GM23338 (cell line): ENCODE results near the gene CROCC2. TPM values are rescaled to one million over a fixed set of nuclear protein-coding genes. Genes with fewer than 3 reads are reported as not detected.

Source experiments
- ATAC-seq: fragments of 200-7000 bp; cut with Tn5 transposase; 3 replicates; pipeline ENCODE4 v1.9.1; 2020
- DNase-seq: peaks from one replicate; pipeline ENCODE4 v3.0.0-alpha.2; 2015; ENCODE audit warnings: low spot score
- H2AFZ ChIP-seq: fragments of 200-600 bp; sonication (generic); 2 replicates; pipeline ENCODE4 v1.8.0; 2016; ENCODE audit warnings: antibody characterized with exemption, mild to moderate bottlenecking, moderate library complexity
- H3F3A ChIP-seq: fragments of 200-600 bp; sonication (generic); replicated peaks from 2 replicates; pipeline ENCODE4 v1.8.0; 2017; ENCODE audit warnings: antibody characterized with exemption, mixed run types, low read depth
- H3K27ac ChIP-seq: fragments of 200-600 bp; sonication (generic); 2 replicates; pipeline ENCODE4 v1.6.1; 2016; ENCODE audit warnings: low read depth
- H3K27me3 ChIP-seq: fragments of 200-600 bp; sonication (generic); 2 replicates; pipeline ENCODE4 v1.8.0; 2016; ENCODE audit warnings: mild to moderate bottlenecking, mixed run types, moderate library complexity; ENCODE audit not compliant: insufficient read depth
- H3K36me3 ChIP-seq: fragments of 200-600 bp; sonication (generic); 2 replicates; pipeline ENCODE4 v1.8.0; 2016; ENCODE audit warnings: mild to moderate bottlenecking; ENCODE audit not compliant: insufficient read depth
- H3K4me1 ChIP-seq: fragments of 200-600 bp; sonication (generic); 2 replicates; pipeline ENCODE4 v1.8.0; 2016; ENCODE audit warnings: mild to moderate bottlenecking, moderate library complexity; ENCODE audit not compliant: insufficient read depth
- H3K4me2 ChIP-seq: fragments of 200-600 bp; sonication (generic); 2 replicates; pipeline ENCODE4 v1.7.1; 2017; ENCODE audit warnings: mixed run types
- H3K4me3 ChIP-seq: fragments of 200-600 bp; sonication (generic); 2 replicates; pipeline ENCODE4 v1.6.1; 2016; ENCODE audit warnings: mixed run types
- H3K79me2 ChIP-seq: fragments of 200-600 bp; sonication (generic); replicated peaks from 2 replicates; pipeline ENCODE4 v1.8.0; 2017; ENCODE audit warnings: mild to moderate bottlenecking; ENCODE audit not compliant: insufficient read depth
- H3K9me2 ChIP-seq: fragments of 200-600 bp; sonication (generic); 2 replicates; pipeline ENCODE4 v1.8.0; 2017; ENCODE audit not compliant: insufficient read depth
- H4K20me1 ChIP-seq: fragments of 200-600 bp; sonication (generic); replicated peaks from 2 replicates; pipeline ENCODE4 v1.8.0; 2017; ENCODE audit warnings: mild to moderate bottlenecking; ENCODE audit not compliant: insufficient read depth
- H3K27ac Mint-ChIP-seq: 2 replicates; pipeline ENCODE4 v1.8.0; 2020; ENCODE audit warnings: inconsistent platforms, mild to moderate bottlenecking, moderate library complexity, mixed read lengths
- H3K27me3 Mint-ChIP-seq: 3 replicates; pipeline ENCODE4 v1.8.0; 2022; ENCODE audit warnings: low read depth, mild to moderate bottlenecking, moderate library complexity, mixed read lengths, inconsistent platforms; ENCODE audit not compliant: insufficient read depth, poor library complexity
- H3K36me3 Mint-ChIP-seq: 3 replicates; pipeline ENCODE4 v1.8.0; 2021; ENCODE audit warnings: low read depth, mild to moderate bottlenecking, inconsistent platforms, moderate library complexity, mixed read lengths
- H3K4me1 Mint-ChIP-seq: 3 replicates; pipeline ENCODE4 v1.8.0; 2020; ENCODE audit warnings: mild to moderate bottlenecking, inconsistent platforms, mixed read lengths
- H3K4me3 Mint-ChIP-seq: 3 replicates; pipeline ENCODE4 v1.8.0; 2021; ENCODE audit warnings: moderate library complexity, mild to moderate bottlenecking, inconsistent platforms, mixed read lengths
- H3K9me3 Mint-ChIP-seq: 3 replicates; pipeline ENCODE4 v1.8.0; 2020; ENCODE audit warnings: moderate library complexity, mild to moderate bottlenecking, inconsistent platforms, mixed read lengths
- CREB1 ChIP-seq: fragments of 250-450 bp; sonication (Bioruptor Pico); IDR thresholded peaks from 2 replicates; pipeline ENCODE4 v1.5.0; 2020; ENCODE audit warnings: low read depth, mild to moderate bottlenecking, moderate library complexity
- EZH2 ChIP-seq: fragments of 200-600 bp; sonication (generic); IDR thresholded peaks from one replicate; pipeline ENCODE4 v1.8.0; 2017; ENCODE audit warnings: antibody characterized with exemption, mild to moderate bottlenecking, low read depth; ENCODE audit not compliant: unreplicated experiment
- EZH2phosphoT487 ChIP-seq: fragments of 200-600 bp; sonication (generic); IDR thresholded peaks from one replicate; pipeline ENCODE4 v1.8.1; 2018; ENCODE audit warnings: antibody characterized with exemption; ENCODE audit not compliant: unreplicated experiment
- JUNB ChIP-seq: IDR thresholded peaks from one replicate; pipeline ENCODE4 v1.6.1; 2016; ENCODE audit warnings: antibody characterized with exemption; ENCODE audit not compliant: unreplicated experiment
- NANOG ChIP-seq: IDR thresholded peaks from 2 replicates; pipeline ENCODE4 v1.6.1; 2016; ENCODE audit warnings: antibody characterized with exemption, borderline replicate concordance
- POLR2AphosphoS5 ChIP-seq: IDR thresholded peaks from 2 replicates; pipeline ENCODE4 v1.6.1; 2016; ENCODE audit warnings: antibody characterized with exemption, low read depth
- STAT1 ChIP-seq: IDR thresholded peaks from one replicate; pipeline ENCODE4 v1.6.1; 2016; ENCODE audit warnings: antibody characterized with exemption; ENCODE audit not compliant: unreplicated experiment
- ZNF114 ChIP-seq: fragments of 250-450 bp; sonication (Bioruptor Pico); IDR thresholded peaks from 2 replicates; pipeline ENCODE4 v1.5.0; 2020; ENCODE audit warnings: mild to moderate bottlenecking, moderate library complexity
- ZNF331 ChIP-seq: fragments of 250-450 bp; sonication (Bioruptor Pico); IDR thresholded peaks from 2 replicates; pipeline ENCODE4 v1.5.0; 2020; ENCODE audit warnings: low read depth, mild to moderate bottlenecking, moderate library complexity
- polyA plus RNA-seq: library from polyadenylated mRNA; unstranded; fragments of >200 nt; fragmentation: Nextera tagmentation; extraction: Ambion mirVana; gene quantifications from 2 replicates; pipeline ENCODE4 v1.2.1, GENCODE V29; 2016
- total RNA-seq: library from RNA; depleted of rRNA; stranded (reverse); fragments of >200 nt; shearing (Covaris generic); gene quantifications from 2 replicates; pipeline ENCODE4 v1.2.3, GENCODE V29; 2014
- TF ChIP-seq, protein P1 (sequence below), 2 experiments: fragments of 200-600 bp in 1 of 2; sonication (generic) in 1 of 2; conservative IDR thresholded peaks; 2 replicates each; pipeline versions ENCODE4 v1.5.1 to v1.6.1; 2016 to 2017; ENCODE audit warnings: antibody characterized with exemption in 2 of 2, low read depth in 2 of 2, mild to moderate bottlenecking in 2 of 2, moderate library complexity in 1 of 2
- TF ChIP-seq, protein P2 (sequence below): fragments of 250-450 bp; sonication (Bioruptor Pico); IDR thresholded peaks from 2 replicates; pipeline ENCODE4 v1.5.0; 2020; ENCODE audit warnings: mild to moderate bottlenecking, moderate library complexity
- TF ChIP-seq, protein P3 (sequence below): IDR thresholded peaks from 2 replicates; pipeline ENCODE4 v1.6.1; 2016; ENCODE audit warnings: antibody characterized with exemption
- TF ChIP-seq, protein P4 (sequence below): IDR thresholded peaks from one replicate; pipeline ENCODE4 v1.6.1; 2018; ENCODE audit warnings: antibody characterized with exemption; ENCODE audit not compliant: unreplicated experiment

CROCC2 gene
- total and polyA plus RNA-seq, 2 experiments from 2014 or later, result not detected

DNA sequence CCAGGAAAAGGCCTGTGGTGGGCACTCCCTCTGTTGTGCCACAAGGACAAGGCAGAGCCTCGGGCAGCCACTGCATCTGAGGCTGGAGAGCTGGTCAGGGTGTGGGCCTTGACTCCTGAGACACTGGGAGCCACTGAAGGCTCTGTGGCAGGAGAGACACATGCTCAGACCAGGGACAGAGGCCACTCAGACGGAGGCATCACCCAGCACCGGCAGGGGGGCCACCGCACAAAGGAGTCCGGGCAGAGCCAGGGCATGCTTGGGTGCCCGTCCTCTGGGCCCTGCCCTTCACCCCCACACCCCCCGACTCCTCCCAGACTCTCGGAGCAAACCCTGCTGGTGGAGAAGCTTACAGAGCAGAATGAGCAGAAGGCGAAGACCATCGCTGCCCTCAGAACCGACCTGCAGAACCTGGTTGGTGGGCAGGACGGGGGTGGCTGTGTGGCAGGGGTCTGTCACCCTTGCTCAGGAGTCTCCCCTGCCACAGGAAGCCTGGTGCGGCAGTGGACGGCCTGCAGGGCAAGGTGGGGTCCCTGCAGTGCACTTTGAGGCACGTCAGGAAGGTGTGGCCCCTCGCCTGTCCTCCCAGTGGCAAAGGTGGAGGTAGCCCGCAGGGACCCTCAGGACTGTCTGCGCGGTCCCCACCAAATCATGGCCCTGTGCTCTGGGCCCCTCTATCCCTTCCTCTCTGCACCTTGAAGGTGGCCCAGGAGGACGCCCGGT, 26.0 kb downstream of the CROCC2 start:
- Histone ChIP-seq H4K20me1 (no peaks in the 10 kb centered on the region), H3K27ac (no peak overlapping the region), H2AFZ (no peak overlapping the region), H3K79me2 (no peaks in the 10 kb centered on the region), H3K4me3 (no peak overlapping the region), H3K9me2 (no peaks in the 10 kb centered on the region), H3K4me1 (no peaks in the 10 kb centered on the region), H3K27me3 (no peaks in the 10 kb centered on the region), H3K4me2 (no peak overlapping the region), H3K36me3 (no peaks in the 10 kb centered on the region), H3F3A (no peaks in the 10 kb centered on the region)
- no peaks in the 10 kb centered on the region; the same call in 2 of the 3 replicates for H3K4me1 Mint-ChIP-seq
- ATAC-seq (no peak), DNase-seq (no peak)
- H3K36me3 Mint-ChIP-seq, result no peaks in the 10 kb centered on the region
- peaks cover 6% of the 10 kb centered on the region for H3K27me3 Mint-ChIP-seq
- peak overlapping the region; percentile 44; the same call in 1 of the 2 replicates for H3K27ac Mint-ChIP-seq
- no peak for TF ChIP-seq ZNF114 (CRISPR knock-in tag)
- TF ChIP-seq, protein P1, sequence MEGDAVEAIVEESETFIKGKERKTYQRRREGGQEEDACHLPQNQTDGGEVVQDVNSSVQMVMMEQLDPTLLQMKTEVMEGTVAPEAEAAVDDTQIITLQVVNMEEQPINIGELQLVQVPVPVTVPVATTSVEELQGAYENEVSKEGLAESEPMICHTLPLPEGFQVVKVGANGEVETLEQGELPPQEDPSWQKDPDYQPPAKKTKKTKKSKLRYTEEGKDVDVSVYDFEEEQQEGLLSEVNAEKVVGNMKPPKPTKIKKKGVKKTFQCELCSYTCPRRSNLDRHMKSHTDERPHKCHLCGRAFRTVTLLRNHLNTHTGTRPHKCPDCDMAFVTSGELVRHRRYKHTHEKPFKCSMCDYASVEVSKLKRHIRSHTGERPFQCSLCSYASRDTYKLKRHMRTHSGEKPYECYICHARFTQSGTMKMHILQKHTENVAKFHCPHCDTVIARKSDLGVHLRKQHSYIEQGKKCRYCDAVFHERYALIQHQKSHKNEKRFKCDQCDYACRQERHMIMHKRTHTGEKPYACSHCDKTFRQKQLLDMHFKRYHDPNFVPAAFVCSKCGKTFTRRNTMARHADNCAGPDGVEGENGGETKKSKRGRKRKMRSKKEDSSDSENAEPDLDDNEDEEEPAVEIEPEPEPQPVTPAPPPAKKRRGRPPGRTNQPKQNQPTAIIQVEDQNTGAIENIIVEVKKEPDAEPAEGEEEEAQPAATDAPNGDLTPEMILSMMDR (conservative IDR thresholded peaks at IDR 0.05; ENCODE audit: low read depth in 2 of 2), result no peak
- TF ChIP-seq STAT1, result no peak
- no peak for TF ChIP-seq CREB1 (CRISPR knock-in tag)
- TF ChIP-seq, protein P2, sequence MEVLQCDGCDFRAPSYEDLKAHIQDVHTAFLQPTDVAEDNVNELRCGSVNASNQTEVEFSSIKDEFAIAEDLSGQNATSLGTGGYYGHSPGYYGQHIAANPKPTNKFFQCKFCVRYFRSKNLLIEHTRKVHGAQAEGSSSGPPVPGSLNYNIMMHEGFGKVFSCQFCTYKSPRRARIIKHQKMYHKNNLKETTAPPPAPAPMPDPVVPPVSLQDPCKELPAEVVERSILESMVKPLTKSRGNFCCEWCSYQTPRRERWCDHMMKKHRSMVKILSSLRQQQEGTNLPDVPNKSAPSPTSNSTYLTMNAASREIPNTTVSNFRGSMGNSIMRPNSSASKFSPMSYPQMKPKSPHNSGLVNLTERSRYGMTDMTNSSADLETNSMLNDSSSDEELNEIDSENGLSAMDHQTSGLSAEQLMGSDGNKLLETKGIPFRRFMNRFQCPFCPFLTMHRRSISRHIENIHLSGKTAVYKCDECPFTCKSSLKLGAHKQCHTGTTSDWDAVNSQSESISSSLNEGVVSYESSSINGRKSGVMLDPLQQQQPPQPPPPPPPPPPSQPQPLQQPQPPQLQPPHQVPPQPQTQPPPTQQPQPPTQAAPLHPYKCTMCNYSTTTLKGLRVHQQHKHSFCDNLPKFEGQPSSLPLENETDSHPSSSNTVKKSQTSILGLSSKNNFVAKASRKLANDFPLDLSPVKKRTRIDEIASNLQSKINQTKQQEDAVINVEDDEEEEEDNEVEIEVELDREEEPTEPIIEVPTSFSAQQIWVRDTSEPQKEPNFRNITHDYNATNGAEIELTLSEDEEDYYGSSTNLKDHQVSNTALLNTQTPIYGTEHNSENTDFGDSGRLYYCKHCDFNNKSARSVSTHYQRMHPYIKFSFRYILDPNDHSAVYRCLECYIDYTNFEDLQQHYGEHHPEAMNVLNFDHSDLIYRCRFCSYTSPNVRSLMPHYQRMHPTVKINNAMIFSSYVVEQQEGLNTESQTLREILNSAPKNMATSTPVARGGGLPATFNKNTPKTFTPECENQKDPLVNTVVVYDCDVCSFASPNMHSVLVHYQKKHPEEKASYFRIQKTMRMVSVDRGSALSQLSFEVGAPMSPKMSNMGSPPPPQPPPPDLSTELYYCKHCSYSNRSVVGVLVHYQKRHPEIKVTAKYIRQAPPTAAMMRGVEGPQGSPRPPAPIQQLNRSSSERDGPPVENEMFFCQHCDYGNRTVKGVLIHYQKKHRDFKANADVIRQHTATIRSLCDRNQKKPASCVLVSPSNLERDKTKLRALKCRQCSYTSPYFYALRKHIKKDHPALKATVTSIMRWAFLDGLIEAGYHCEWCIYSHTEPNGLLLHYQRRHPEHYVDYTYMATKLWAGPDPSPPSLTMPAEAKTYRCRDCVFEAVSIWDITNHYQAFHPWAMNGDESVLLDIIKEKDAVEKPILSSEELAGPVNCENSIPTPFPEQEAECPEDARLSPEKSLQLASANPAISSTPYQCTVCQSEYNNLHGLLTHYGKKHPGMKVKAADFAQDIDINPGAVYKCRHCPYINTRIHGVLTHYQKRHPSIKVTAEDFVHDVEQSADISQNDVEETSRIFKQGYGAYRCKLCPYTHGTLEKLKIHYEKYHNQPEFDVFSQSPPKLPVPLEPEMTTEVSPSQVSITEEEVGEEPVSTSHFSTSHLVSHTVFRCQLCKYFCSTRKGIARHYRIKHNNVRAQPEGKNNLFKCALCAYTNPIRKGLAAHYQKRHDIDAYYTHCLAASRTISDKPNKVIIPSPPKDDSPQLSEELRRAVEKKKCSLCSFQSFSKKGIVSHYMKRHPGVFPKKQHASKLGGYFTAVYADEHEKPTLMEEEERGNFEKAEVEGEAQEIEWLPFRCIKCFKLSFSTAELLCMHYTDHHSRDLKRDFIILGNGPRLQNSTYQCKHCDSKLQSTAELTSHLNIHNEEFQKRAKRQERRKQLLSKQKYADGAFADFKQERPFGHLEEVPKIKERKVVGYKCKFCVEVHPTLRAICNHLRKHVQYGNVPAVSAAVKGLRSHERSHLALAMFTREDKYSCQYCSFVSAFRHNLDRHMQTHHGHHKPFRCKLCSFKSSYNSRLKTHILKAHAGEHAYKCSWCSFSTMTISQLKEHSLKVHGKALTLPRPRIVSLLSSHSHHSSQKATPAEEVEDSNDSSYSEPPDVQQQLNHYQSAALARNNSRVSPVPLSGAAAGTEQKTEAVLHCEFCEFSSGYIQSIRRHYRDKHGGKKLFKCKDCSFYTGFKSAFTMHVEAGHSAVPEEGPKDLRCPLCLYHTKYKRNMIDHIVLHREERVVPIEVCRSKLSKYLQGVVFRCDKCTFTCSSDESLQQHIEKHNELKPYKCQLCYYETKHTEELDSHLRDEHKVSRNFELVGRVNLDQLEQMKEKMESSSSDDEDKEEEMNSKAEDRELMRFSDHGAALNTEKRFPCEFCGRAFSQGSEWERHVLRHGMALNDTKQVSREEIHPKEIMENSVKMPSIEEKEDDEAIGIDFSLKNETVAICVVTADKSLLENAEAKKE (CRISPR knock-in tag), result no peak
- no peak for TF ChIP-seq NANOG
- TF ChIP-seq JUNB, result no peak
- TF ChIP-seq, protein P3, sequence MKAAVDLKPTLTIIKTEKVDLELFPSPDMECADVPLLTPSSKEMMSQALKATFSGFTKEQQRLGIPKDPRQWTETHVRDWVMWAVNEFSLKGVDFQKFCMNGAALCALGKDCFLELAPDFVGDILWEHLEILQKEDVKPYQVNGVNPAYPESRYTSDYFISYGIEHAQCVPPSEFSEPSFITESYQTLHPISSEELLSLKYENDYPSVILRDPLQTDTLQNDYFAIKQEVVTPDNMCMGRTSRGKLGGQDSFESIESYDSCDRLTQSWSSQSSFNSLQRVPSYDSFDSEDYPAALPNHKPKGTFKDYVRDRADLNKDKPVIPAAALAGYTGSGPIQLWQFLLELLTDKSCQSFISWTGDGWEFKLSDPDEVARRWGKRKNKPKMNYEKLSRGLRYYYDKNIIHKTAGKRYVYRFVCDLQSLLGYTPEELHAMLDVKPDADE, result no peak
- no peak for TF ChIP-seq EZH2phosphoT487
- TF ChIP-seq, protein P4, sequence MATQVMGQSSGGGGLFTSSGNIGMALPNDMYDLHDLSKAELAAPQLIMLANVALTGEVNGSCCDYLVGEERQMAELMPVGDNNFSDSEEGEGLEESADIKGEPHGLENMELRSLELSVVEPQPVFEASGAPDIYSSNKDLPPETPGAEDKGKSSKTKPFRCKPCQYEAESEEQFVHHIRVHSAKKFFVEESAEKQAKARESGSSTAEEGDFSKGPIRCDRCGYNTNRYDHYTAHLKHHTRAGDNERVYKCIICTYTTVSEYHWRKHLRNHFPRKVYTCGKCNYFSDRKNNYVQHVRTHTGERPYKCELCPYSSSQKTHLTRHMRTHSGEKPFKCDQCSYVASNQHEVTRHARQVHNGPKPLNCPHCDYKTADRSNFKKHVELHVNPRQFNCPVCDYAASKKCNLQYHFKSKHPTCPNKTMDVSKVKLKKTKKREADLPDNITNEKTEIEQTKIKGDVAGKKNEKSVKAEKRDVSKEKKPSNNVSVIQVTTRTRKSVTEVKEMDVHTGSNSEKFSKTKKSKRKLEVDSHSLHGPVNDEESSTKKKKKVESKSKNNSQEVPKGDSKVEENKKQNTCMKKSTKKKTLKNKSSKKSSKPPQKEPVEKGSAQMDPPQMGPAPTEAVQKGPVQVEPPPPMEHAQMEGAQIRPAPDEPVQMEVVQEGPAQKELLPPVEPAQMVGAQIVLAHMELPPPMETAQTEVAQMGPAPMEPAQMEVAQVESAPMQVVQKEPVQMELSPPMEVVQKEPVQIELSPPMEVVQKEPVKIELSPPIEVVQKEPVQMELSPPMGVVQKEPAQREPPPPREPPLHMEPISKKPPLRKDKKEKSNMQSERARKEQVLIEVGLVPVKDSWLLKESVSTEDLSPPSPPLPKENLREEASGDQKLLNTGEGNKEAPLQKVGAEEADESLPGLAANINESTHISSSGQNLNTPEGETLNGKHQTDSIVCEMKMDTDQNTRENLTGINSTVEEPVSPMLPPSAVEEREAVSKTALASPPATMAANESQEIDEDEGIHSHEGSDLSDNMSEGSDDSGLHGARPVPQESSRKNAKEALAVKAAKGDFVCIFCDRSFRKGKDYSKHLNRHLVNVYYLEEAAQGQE, result no peak
- TF ChIP-seq POLR2AphosphoS5, result no peak
- no peak for TF ChIP-seq ZNF331 (CRISPR knock-in tag)
- no peak for TF ChIP-seq EZH2
- H3K4me3 Mint-ChIP-seq, result no peak overlapping the region
- no peaks in the 10 kb centered on the region; the same call in 2 of the 3 replicates for H3K9me3 Mint-ChIP-seq
